Right hindlimb (tissue), 1 donor: ENCODE results near the gene UPK3A.
"Not testable (repeated sequence)": the region's sequence is repeated elsewhere in the genome, so short reads cannot be mapped to it uniquely, and the experiment has no call there.

Source experiments
- DNase-seq: peaks from one replicate; pipeline ENCODE4 v3.0.0-alpha.2; 2018

The UPK3A gene

GRCh38 chr22:45310331-45310976 lies 25.7 kb downstream of the UPK3A start:
- peak; percentile 59 for DNase-seq

- DNase-seq = no peak
These were observed 26.3 kb downstream of the UPK3A start for GRCh38 chr22:45310977-45311531.

DNA sequence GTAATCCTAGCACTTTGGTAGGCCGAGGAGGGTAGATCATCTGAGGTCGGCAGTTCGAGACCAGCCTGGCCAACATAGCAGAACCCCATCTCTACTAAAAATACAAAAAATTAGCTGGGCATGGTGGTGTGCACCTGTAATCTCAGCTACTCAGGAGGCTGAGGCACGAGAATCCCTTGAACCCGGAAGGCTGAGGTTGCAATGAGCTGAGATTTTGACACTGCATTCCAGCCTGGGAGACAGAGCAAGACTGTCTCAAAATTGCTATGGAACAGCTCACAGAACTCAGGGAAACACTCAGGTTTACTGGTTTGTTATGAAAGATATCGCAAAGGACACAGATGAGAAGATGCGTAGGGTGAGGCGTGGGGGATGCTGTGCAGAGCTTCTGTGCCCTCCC lies 27.7 kb downstream of the UPK3A start:
- DNase-seq = no peak

- DNase-seq = no peak
These were observed 28.1 kb downstream of the UPK3A start for GRCh38 chr22:45312856-45313255.

GRCh38 chr22:45314054-45314721 lies 29.4 kb downstream of the UPK3A start:
- no peak for DNase-seq

DNA sequence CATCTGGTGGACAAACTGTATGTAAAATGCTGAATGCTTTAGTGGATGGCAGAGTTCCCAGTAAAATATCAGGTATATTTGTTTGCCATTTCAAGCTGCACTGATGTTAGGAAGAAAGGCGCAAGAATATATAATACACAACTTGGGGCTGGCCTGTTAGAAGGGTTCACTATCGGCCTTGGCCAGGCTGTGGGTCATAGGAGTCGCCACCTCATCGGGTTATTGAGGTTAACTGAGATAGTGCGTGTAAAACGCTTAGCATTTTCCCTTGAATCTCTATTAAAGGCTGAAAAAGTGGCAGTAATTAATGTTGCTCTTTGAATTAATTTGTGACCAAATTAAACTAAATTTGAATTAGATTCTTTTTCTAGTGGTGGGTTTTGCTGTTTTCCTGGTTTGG lies 30.0 kb downstream of the UPK3A start:
- no peak for DNase-seq

- DNase-seq = no peak
These were observed 32.2 kb downstream of the UPK3A start for GRCh38 chr22:45316796-45317526.

GRCh38 chr22:45317551-45318167 lies 32.9 kb downstream of the UPK3A start:
- peak; percentile 51 for DNase-seq

DNA sequence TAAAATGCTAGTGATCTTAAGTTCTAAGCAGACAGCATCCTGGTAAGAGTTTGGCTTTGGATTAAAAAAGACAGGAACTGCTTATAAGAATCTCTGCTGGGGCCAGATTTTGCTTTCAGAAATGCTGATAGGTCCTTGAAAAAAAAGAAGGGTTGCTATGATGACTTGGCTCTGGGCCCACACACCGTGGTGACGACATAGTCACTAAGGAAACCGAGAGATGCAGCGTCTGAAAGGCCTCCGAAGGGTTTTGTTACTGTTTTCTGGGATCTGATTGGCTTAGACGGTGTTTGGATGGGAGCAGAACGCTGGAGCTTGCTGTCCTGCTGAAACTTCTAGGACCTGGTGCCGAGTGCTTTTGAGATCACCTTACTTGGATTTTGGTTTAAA lies 33.4 kb downstream of the UPK3A start:
- DNase-seq = peak; percentile 86

DNA sequence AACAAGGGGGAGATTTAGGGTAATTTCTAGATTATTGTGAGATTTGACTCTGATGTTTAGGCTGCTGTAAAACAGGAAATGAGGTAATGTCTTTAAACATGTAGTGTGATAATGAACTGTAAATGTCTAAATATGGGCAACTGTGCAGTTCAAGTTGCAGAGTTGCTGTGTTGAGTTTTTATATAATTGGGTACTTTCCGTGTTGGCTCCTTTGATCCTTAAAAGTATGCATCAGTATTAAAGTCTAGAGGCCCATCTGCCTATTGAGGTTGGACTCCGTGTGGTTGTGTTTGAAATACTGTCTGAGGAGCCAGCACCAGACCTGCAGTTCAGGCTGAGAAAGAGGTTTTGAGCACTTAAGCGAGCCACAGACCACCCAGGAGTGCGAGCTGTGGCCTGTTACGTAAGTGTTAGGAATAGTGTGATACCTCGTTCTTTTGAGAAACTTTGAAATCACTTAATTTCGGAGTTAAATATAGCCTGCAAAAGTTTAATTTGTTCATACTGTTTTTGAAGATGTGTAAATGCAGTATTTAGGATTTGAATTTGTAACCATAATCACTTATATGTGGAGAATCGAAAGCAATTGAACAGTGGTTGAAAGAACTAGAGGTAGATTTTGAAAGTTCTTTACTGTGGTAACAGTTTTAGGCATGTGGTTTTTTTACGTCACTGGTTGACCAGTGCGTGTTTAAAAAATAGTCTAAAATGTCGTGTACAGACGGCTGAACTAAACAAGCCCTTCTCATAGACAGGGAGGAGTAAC lies 34.0 kb downstream of the UPK3A start:
- DNase-seq = peak; percentile 42

GRCh38 chr22:45319324-45319685 lies 34.6 kb downstream of the UPK3A start:
- peak; percentile 71 for DNase-seq

GRCh38 chr22:45320357-45320976 lies 35.7 kb downstream of the UPK3A start:
- peak; percentile 61 for DNase-seq

- no peak for DNase-seq
These were observed 37.1 kb downstream of the UPK3A start for GRCh38 chr22:45321827-45322226.

DNA sequence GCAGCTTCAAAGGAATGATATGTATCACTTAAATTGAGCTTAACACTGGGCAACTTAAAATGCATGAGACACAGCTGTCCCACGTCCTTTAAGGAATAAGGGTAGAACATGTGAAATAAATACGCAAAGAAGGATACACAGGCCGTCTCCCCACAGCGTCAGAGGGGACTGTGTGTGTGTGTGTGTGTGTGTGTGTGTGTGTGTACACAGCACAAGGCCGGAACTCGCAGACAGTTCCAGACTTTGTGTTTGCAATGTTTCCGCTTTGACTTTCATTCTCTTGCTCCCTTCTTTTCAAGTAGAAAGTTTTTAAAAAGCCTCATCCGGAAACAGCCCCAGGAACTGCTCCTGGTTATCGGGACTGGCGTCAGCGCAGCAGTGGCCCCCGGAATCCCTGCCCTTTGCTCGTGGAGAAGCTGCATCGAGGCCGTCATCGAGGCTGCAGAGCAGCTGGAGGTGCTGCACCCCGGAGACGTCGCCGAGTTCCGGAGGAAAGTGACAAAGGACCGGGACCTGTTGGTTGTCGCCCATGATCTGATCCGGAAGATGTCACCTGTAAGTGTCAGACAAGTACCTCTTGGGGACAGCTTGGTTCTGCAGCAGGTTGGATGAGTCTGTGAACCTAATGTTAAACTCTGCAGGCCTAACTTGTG lies 38.2 kb downstream of the UPK3A start:
- DNase-seq = no peak

DNA sequence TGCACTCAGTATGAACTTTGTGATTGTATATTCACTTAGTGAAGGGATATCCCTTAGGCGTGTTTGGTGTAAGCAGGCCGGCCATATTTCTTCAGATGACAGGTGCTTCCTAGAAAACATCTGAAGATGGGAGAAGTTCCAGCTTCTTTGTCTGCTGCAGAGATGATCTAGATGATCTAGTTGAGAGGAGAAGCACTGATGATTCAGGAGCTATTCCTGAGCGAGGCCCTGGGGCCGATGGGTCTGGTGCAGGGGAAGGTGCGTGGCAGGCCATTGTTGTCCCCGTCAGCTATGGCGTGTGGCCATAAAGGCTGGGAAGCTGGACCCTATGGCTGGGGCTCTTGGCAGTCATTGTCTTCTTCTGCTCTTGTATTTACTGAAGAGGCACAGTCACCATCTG lies 38.9 kb downstream of the UPK3A start:
- no peak for DNase-seq

- no peak for DNase-seq
These were observed 39.6 kb downstream of the UPK3A start for GRCh38 chr22:45324311-45324711.

DNA sequence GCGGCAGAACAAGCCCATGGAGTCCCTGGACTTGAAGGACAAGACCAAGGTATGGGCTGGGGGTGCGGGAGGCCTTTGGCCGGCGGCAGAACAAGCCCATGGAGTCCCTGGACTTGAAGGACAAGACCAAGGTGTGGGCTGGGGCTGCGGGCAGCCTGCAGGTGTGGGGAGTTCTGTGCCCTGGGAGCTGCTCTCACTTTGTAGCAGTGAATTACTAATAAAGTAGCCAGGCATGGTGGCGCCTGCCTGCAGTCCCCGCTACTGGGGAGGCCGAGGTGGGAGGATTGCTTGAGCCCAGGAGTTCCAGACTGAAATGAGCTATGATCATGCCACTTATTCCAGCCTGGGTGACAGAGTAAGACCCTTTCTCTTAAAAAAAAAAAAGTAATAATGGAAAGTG lies 43.5 kb downstream of the UPK3A start:
- not testable (repeated sequence) for DNase-seq

DNA sequence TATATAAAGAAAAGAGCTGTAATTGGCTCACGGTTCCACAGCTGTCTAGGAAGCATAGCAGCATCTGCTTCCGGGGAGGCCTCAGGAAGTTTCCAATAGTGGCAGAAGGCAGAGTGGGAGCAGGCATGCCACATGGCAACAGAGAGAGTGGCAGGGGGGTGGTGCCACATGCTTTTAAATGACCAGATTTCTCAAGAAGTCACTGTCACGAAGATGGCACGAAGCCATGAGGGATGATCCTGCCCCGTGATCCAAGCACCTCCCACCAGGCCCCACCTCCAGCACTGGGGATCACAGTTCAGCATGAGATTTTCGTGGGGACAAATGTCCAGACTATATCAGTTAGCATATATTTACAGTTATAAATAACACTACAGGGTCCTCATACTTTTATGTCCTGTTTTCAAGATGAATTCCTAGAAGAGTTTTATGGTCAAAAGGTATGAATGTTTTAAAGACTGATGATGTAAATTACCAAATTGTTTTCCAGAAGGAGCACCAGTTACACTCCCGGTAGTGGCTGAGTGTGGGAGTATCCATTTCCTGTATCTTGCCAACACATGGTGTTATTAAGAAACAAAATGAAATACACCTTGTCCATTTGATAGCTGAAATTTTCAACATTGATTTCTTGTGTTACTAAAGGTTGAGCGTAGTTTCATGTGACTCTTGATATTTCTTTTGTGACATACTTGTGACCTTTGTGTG lies 44.2 kb downstream of the UPK3A start:
- no peak for DNase-seq

- DNase-seq = peak; percentile 73
These were observed 44.8 kb downstream of the UPK3A start for GRCh38 chr22:45329530-45329936.

- DNase-seq = no peak
These were observed 45.8 kb downstream of the UPK3A start for GRCh38 chr22:45330548-45330947.

GRCh38 chr22:45331486-45331885 lies 46.7 kb downstream of the UPK3A start:
- no peak for DNase-seq
